ENCODE data around the gene NFATC2.

DNA sequence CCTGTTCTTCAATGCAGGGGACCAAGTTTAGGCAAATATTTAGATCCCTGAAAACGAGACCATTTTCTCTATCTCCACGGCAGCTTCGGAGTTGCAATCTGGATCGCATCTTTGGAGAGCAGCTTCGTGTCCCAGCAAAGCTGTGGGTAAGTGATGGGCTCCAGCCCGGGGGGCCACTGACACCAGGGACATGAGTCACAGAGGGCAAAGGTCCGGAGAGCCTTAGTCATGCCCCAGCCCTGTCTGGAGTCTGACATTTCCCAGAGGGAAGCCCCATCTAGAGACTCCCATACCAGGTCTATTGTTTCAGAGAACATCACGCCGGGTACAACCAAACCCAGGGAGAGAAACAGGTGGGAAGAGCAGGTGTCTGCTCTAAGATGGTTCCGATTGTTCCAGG lies 95.9 kb downstream of the NFATC2 start:
- TF ChIP-seq, protein P1, sequence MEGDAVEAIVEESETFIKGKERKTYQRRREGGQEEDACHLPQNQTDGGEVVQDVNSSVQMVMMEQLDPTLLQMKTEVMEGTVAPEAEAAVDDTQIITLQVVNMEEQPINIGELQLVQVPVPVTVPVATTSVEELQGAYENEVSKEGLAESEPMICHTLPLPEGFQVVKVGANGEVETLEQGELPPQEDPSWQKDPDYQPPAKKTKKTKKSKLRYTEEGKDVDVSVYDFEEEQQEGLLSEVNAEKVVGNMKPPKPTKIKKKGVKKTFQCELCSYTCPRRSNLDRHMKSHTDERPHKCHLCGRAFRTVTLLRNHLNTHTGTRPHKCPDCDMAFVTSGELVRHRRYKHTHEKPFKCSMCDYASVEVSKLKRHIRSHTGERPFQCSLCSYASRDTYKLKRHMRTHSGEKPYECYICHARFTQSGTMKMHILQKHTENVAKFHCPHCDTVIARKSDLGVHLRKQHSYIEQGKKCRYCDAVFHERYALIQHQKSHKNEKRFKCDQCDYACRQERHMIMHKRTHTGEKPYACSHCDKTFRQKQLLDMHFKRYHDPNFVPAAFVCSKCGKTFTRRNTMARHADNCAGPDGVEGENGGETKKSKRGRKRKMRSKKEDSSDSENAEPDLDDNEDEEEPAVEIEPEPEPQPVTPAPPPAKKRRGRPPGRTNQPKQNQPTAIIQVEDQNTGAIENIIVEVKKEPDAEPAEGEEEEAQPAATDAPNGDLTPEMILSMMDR (IDR thresholded peaks at IDR 0.05) = no peak
- TF ChIP-seq POLR2AphosphoS5 (IDR thresholded peaks at IDR 0.05) = no peak
- TF ChIP-seq POLR2A (IDR thresholded peaks at IDR 0.05) = no peak
